GM12878 (cell line): ENCODE data around the gene MCF2L2. TPM values are rescaled to one million over a fixed set of nuclear protein-coding genes. Genes with fewer than 3 reads are reported as not detected.

Experiments used
- ATAC-seq: fragments of 200-7000 bp; cut with Tn5 transposase; 3 replicates; pipeline ENCODE4 v1.9.1; 2020; ENCODE audit warnings: mild to moderate bottlenecking, moderate library complexity
- BruUV-seq: library from RNA; stranded (reverse); fragments of 400-500 nt; replicated peaks from 2 replicates; lab custom pipeline; 2021; lab: Mats Ljungman, UMichigan
- CTCF ChIA-PET: fragments of 300-600 bp; sonication (Branson Sonifier 250); formaldehyde crosslinking; extraction: SDS; loops from one replicate; lab custom pipeline; 2021; ENCODE audit warnings: inconsistent platforms; lab: Yijun Ruan, JAX
- POLR2A ChIA-PET: fragments of 350-600 bp; formaldehyde crosslinking; extraction: SDS; loops from one replicate; lab custom pipeline; 2021; ENCODE audit warnings: inconsistent platforms; lab: Charles Lee
- RAD21 ChIA-PET: fragments of 300-600 bp; sonication (Branson Sonifier 250); formaldehyde crosslinking; loops from one replicate; lab custom pipeline; 2023; ENCODE audit warnings: antibody characterized with exemption; ENCODE audit not compliant: unreplicated experiment; lab: Charles Lee
- SMC1A ChIA-PET: fragments of 300-600 bp; sonication (Branson Sonifier 250); formaldehyde crosslinking; loops from one replicate; lab custom pipeline; 2023; ENCODE audit not compliant: unreplicated experiment, uncharacterized antibody; lab: Charles Lee
- DNase-seq: peaks from one replicate; pipeline ENCODE4 v3.0.0-alpha.2; 2011; ENCODE audit warnings: low read depth, low spot score
- FAIRE-seq: peaks from 3 replicates; lab custom pipeline; 2011; peaks lifted over from hg19 to GRCh38; lab: Jason Lieb, UNC
- H2AFZ ChIP-seq: 2 replicates; pipeline ENCODE4 v1.6.0; 2011; ENCODE audit warnings: low read depth, low read length, control low read depth; ENCODE audit not compliant: control insufficient read depth
- H3K27ac ChIP-seq: 2 replicates; pipeline ENCODE4 v1.5.1; 2011; ENCODE audit warnings: control low read depth; ENCODE audit not compliant: control insufficient read depth, insufficient read depth
- H3K27me3 ChIP-seq, 2 experiments: replicated peaks in 1 of 2; 2 replicates each; pipeline versions ENCODE4 v1.6.0 to v1.6.1; 2011; ENCODE audit warnings: low read length in 1 of 2; ENCODE audit not compliant: control insufficient read depth in 2 of 2, insufficient read depth in 2 of 2
- H3K36me3 ChIP-seq, 2 experiments: 2 replicates each; pipeline ENCODE4 v1.5.1; 2011; ENCODE audit warnings: low read length in 1 of 2; ENCODE audit not compliant: control insufficient read depth in 2 of 2, insufficient read depth in 2 of 2
- H3K4me1 ChIP-seq: 2 replicates; pipeline ENCODE4 v1.6.1; 2011; ENCODE audit warnings: mild to moderate bottlenecking, low read length, moderate library complexity, mixed read lengths; ENCODE audit not compliant: control insufficient read depth, insufficient read depth
- H3K4me2 ChIP-seq: 2 replicates; pipeline ENCODE4 v1.6.0; 2011; ENCODE audit warnings: control low read depth; ENCODE audit not compliant: control insufficient read depth, insufficient read depth
- H3K4me3 ChIP-seq: fragments of 200-600 bp; sonication (generic); 2 replicates; pipeline ENCODE4 v1.5.1; 2016
- H3K79me2 ChIP-seq: 2 replicates; pipeline ENCODE4 v1.6.0; 2011; ENCODE audit warnings: low read length; ENCODE audit not compliant: control insufficient read depth, insufficient read depth
- H3K9ac ChIP-seq: 2 replicates; pipeline ENCODE4 v1.8.0; 2011; ENCODE audit warnings: low read length, control low read depth, mixed read lengths; ENCODE audit not compliant: control insufficient read depth, insufficient read depth
- H3K9me3 ChIP-seq: replicated peaks from 3 replicates; pipeline ENCODE4 v1.5.1; 2011; ENCODE audit warnings: mild to moderate bottlenecking, low read length; ENCODE audit not compliant: control insufficient read depth, insufficient read depth
- H4K20me1 ChIP-seq: 2 replicates; pipeline ENCODE4 v1.6.0; 2011; ENCODE audit not compliant: control insufficient read depth, insufficient read depth
- CEBPB ChIP-seq, 2 experiments: fragments of 150-350 bp in 1 of 2; IDR thresholded peaks; 2 replicates each; pipeline ENCODE4 v1.6.1; 2012 to 2014; ENCODE audit warnings: low read depth in 2 of 2, low read length in 2 of 2, borderline replicate concordance in 1 of 2, inconsistent platforms in 1 of 2
- CREB1 ChIP-seq: IDR thresholded peaks from 2 replicates; pipeline ENCODE4 v1.6.1; 2012; ENCODE audit warnings: low read depth, mild to moderate bottlenecking, inconsistent platforms
- EP300 ChIP-seq, 2 experiments: fragments of 150-350 bp in 1 of 2; IDR thresholded peaks; 2 replicates each; pipeline ENCODE4 v1.6.1; 2011 to 2012; ENCODE audit warnings: low read depth in 2 of 2, low read length in 2 of 2, borderline replicate concordance in 1 of 2, improper control_type of control experiment in 1 of 2, inconsistent platforms in 1 of 2; ENCODE audit not compliant: control insufficient read depth in 1 of 2
- FOS ChIP-seq: IDR thresholded peaks from 3 replicates; pipeline ENCODE4 v1.6.1; 2011; ENCODE audit warnings: borderline replicate concordance; ENCODE audit not compliant: insufficient read length; ENCODE audit errors: extremely low read depth
- HDAC2 ChIP-seq: fragments of 200-600 bp; sonication (generic); IDR thresholded peaks from 2 replicates; pipeline ENCODE4 v1.6.1; 2017
- HDAC6 ChIP-seq: fragments of 200-600 bp; sonication (generic); IDR thresholded peaks from one replicate; pipeline ENCODE4 v1.8.0; 2017; ENCODE audit warnings: antibody characterized with exemption; ENCODE audit not compliant: unreplicated experiment
- IKZF1 ChIP-seq: fragments of 450-650 bp; conservative IDR thresholded peaks from 2 replicates; pipeline ENCODE4 v1.6.1; 2017; ENCODE audit warnings: antibody characterized with exemption, mild to moderate bottlenecking
- MTA2 ChIP-seq: fragments of 450-650 bp; IDR thresholded peaks from 2 replicates; pipeline ENCODE4 v1.6.1; 2016; ENCODE audit warnings: low read depth, mild to moderate bottlenecking, moderate library complexity
- SMAD5 ChIP-seq: IDR thresholded peaks from 2 replicates; pipeline ENCODE4 v1.6.1; 2016; ENCODE audit warnings: antibody characterized with exemption, low read depth
- SMC3 ChIP-seq: IDR thresholded peaks from 2 replicates; pipeline ENCODE4 v1.6.1; 2011; ENCODE audit warnings: low read length, improper control_type of control experiment, borderline replicate concordance
- SREBF1 ChIP-seq: IDR thresholded peaks from 2 replicates; pipeline ENCODE4 v1.6.1; 2012; ENCODE audit warnings: mild to moderate bottlenecking, low read length
- SREBF2 ChIP-seq: IDR thresholded peaks from 2 replicates; pipeline ENCODE4 v1.6.1; 2012; ENCODE audit warnings: mild to moderate bottlenecking, low read length
- ZNF274 ChIP-seq: IDR thresholded peaks from one replicate; pipeline ENCODE4 v1.8.0; 2011; ENCODE audit not compliant: insufficient read length, insufficient read depth
- whole genome bisulfite sequencing: methylation state at CpG from one replicate; pipeline ENCODE4 v1.1.6; 2016; ENCODE audit warnings: low lambda C conversion rate; ENCODE audit not compliant: insufficient replicate concordance, insufficient coverage; ENCODE audit errors: missing lambda C conversion rate; 5-methylcytosine and 5-hydroxymethylcytosine counted together
- in situ Hi-C: fragments of 300-500 bp; cut with MboI; formaldehyde crosslinking; loops from 9 replicates; pipeline ENCODE4 v1.14.3; 2018; ENCODE audit warnings: mixed read lengths
- intact Hi-C: fragments of 100-400 bp; cut with micrococcal nuclease; formaldehyde crosslinking; loops from one replicate; pipeline ENCODE4 v1.14.2; 2022; ENCODE audit not compliant: unreplicated experiment
- polyA plus RNA-seq, 11 experiments: library from polyadenylated mRNA; depleted of rRNA in 4 of 11; unstranded in 6 of 11; stranded (reverse) in 5 of 11; fragments of >200 nt; fragmentation: Nextera tagmentation in 4 of 11; fragmentation: Illumina TruSeq in 1 of 11; extraction: Ambion mirVana in 4 of 11; extraction: Trizol in 1 of 11; gene quantifications; 1 replicate in 1 of 11; 2 replicates in 10 of 11; pipeline versions ENCODE4 v1.2.1 to v1.2.3, GENCODE V29; 2011 to 2016; ENCODE audit warnings: inconsistent platforms in 2 of 11, missing spikeins in 2 of 11, low read depth in 1 of 11
- total RNA-seq, 4 experiments: library from RNA; depleted of rRNA in 3 of 4; stranded (reverse); fragments of >200 nt in 3 of 4; fragmentation: Illumina TruSeq in 1 of 4; extraction: Trizol in 1 of 4; gene quantifications; 2 replicates each; pipeline versions ENCODE4 v1.2.1 to v1.2.3, GENCODE V29; 2013 to 2021
- TF ChIP-seq, protein P1 (sequence below), 3 experiments: IDR thresholded peaks in 2 of 3; conservative IDR thresholded peaks in 1 of 3; 2 replicates each; pipeline ENCODE4 v1.5.1; 2011; ENCODE audit warnings: low read depth in 3 of 3, low read length in 3 of 3, mild to moderate bottlenecking in 3 of 3, control low read depth in 2 of 3, moderate library complexity in 2 of 3, inconsistent platforms in 1 of 3, mixed read lengths in 1 of 3; ENCODE audit not compliant: control insufficient read depth in 2 of 3, insufficient read depth in 1 of 3; ENCODE audit errors: extremely low read depth in 1 of 3

The MCF2L2 gene
- total and polyA plus RNA-seq, 10 of the 15 experiments (the other 5 are each of a cell fraction or from before 2014, with no cell fraction given): 0.37 to 2.8 (median 1.4) TPM

GRCh38 chr3:183370391-183370790 lies 58.0 kb downstream of the MCF2L2 start:
- H3K27me3 ChIP-seq: no peaks in the 10 kb centered on the region
- TF ChIP-seq SREBF2 (no peak), CEBPB (IDR thresholded peaks at IDR 0.05; ENCODE audit: borderline replicate concordance in 1 of 2, low read depth in 2 of 2, low read length in 2 of 2) (no peak), SMC3 (no peak)
- TF ChIP-seq, all 136 proteins: peak for 0
- ATAC-seq: no peak
- BruUV-seq: no TSS peak
- intact Hi-C loops (no loop called here), in situ Hi-C loops (no loop called here)
- no peak for DNase-seq
- Histone ChIP-seq H4K20me1 (no peaks in the 10 kb centered on the region), H3K9me3 (no peaks in the 10 kb centered on the region; the same call in 2 of the 3 replicates), H3K4me1 (peaks cover 11% of the 10 kb centered on the region), H3K4me3 (no peak overlapping the region), H3K4me2 (no peak overlapping the region), H2AFZ (no peak overlapping the region), H3K79me2 (no peaks in the 10 kb centered on the region), H3K27ac (no peak overlapping the region), H3K36me3 (no peaks in the 10 kb centered on the region), H3K9ac (no peak overlapping the region)
- FAIRE-seq: no peak
- SMC1A ChIA-PET: interaction anchor here (1.4 to 2.5 kb wide), 5 partner anchors 12 to 248 kb away, joined by 5 to 11 read pairs (median 6); no protein-coding TSS in a partner anchor
- RAD21 ChIA-PET: interaction anchor here (0.9 to 2.1 kb wide), 4 partner anchors 8 to 185 kb away, joined by 3 to 8 read pairs (median 4); no protein-coding TSS in a partner anchor
- 79% methylated on average over 4 of the region's 4 CpGs for WGBS
- CTCF ChIA-PET: no interaction called here
- POLR2A ChIA-PET: interaction anchor here (0.8 to 1.3 kb wide), 3 partner anchors 82 to 271 kb away, joined by 3 to 6 read pairs (median 4); partner anchors contain the start of gene MCCC1

GRCh38 chr3:183369627-183370026 lies 58.8 kb downstream of the MCF2L2 start:
- CTCF ChIA-PET: interaction anchor here (0.9 to 1.3 kb wide), 2 partner anchors 12 to 13 kb away, joined by 4 to 7 read pairs; no protein-coding TSS in a partner anchor
- Histone ChIP-seq H3K27me3 (no peaks in the 10 kb centered on the region), H3K36me3 (no peaks in the 10 kb centered on the region), H3K27ac (no peak overlapping the region), H3K4me3 (no peak overlapping the region), H4K20me1 (no peaks in the 10 kb centered on the region), H3K4me1 (peaks cover 9% of the 10 kb centered on the region), H3K9me3 (no peaks in the 10 kb centered on the region; the same call in 2 of the 3 replicates), H3K4me2 (no peak overlapping the region), H3K79me2 (no peaks in the 10 kb centered on the region), H3K9ac (no peak overlapping the region), H2AFZ (no peak overlapping the region)
- no peak for FAIRE-seq
- POLR2A ChIA-PET: interaction anchor here (1.0 kb wide), 1 partner anchor 85 kb away, joined by 4 read pairs; no protein-coding TSS in a partner anchor
- intact Hi-C loops (no loop called here), in situ Hi-C loops (no loop called here)
- SMC1A ChIA-PET: interaction anchor here (0.6 to 2.5 kb wide), 6 partner anchors 13 to 247 kb away, joined by 3 to 11 read pairs (median 5); no protein-coding TSS in a partner anchor
- 50% methylated on average over 2 of the region's 2 CpGs for WGBS
- RAD21 ChIA-PET: interaction anchor here (1.0 to 2.9 kb wide), 3 partner anchors 9 to 184 kb away, joined by 3 to 18 read pairs (median 5); no protein-coding TSS in a partner anchor
- BruUV-seq: no TSS peak
- ATAC-seq: no peak
- DNase-seq: no peak
- TF ChIP-seq SREBF1 (no peak), EP300 (IDR thresholded peaks at IDR 0.05; ENCODE audit: borderline replicate concordance in 1 of 2, control insufficient read depth in 1 of 2, low read depth in 2 of 2, low read length in 2 of 2) (no peak), ZNF274 (no peak), MTA2 (no peak), IKZF1 (no peak), HDAC2 (no peak), SMAD5 (no peak), FOS (no peak), CREB1 (no peak), HDAC6 (no peak)
- TF ChIP-seq, protein P1, sequence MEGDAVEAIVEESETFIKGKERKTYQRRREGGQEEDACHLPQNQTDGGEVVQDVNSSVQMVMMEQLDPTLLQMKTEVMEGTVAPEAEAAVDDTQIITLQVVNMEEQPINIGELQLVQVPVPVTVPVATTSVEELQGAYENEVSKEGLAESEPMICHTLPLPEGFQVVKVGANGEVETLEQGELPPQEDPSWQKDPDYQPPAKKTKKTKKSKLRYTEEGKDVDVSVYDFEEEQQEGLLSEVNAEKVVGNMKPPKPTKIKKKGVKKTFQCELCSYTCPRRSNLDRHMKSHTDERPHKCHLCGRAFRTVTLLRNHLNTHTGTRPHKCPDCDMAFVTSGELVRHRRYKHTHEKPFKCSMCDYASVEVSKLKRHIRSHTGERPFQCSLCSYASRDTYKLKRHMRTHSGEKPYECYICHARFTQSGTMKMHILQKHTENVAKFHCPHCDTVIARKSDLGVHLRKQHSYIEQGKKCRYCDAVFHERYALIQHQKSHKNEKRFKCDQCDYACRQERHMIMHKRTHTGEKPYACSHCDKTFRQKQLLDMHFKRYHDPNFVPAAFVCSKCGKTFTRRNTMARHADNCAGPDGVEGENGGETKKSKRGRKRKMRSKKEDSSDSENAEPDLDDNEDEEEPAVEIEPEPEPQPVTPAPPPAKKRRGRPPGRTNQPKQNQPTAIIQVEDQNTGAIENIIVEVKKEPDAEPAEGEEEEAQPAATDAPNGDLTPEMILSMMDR (IDR thresholded peaks at IDR 0.05 in 2 of 3, conservative IDR thresholded peaks at IDR 0.05 in 1 of 3; ENCODE audit: control insufficient read depth in 2 of 3, extremely low read depth in 1 of 3, insufficient read depth in 1 of 3, low read depth in 3 of 3, low read length in 3 of 3): no peak
